ENCODE data around the gene BTLA. TPM values are rescaled to one million over a fixed set of nuclear protein-coding genes. Genes with fewer than 3 reads are reported as not detected.

Gene BTLA
- polyA plus RNA-seq, 1 experiment: not detected

- no peak for TF ChIP-seq CTCF (IDR thresholded peaks at IDR 0.05; ENCODE audit: insufficient read depth, low read depth, low read length)
- no peak for DNase-seq (ENCODE audit: low read depth)
- ChIA-PET CTCF (no interaction called here), POLR2A (no interaction called here)
- Histone ChIP-seq H3K4me3 (ENCODE audit: low read depth, low read length) (no peak overlapping the region), H3K36me3 (ENCODE audit: control insufficient read depth, insufficient read depth, low read length) (no peaks in the 10 kb centered on the region), H3K27me3 (ENCODE audit: control insufficient read depth, insufficient read depth, low read length) (no peaks in the 10 kb centered on the region)
Measured at GRCh38 chr3:112448939-112449338, 50.3 kb downstream of the BTLA start.

- Histone ChIP-seq H3K36me3 (ENCODE audit: control insufficient read depth, insufficient read depth, low read length) (no peaks in the 10 kb centered on the region), H3K4me3 (ENCODE audit: low read depth, low read length) (no peak overlapping the region), H3K27me3 (ENCODE audit: control insufficient read depth, insufficient read depth, low read length) (0 out of 2 replicates have a peak, but pooled peaks cover 1% of the 10 kb centered on the region)
- no peak for TF ChIP-seq CTCF (IDR thresholded peaks at IDR 0.05; ENCODE audit: insufficient read depth, low read depth, low read length)
- CTCF ChIA-PET: no interaction called here
- DNase-seq (ENCODE audit: low read depth): no peak
- POLR2A ChIA-PET: no interaction called here
Measured at GRCh38 chr3:112446343-112446742, 52.9 kb downstream of the BTLA start.

GRCh38 chr3:112445839-112446238 lies 53.4 kb downstream of the BTLA start:
- ChIA-PET CTCF (interaction anchor here (1.3 kb wide), 1 partner anchor 152 kb away, joined by 4 read pairs; the partner anchor contains the start of gene SLC9C1), POLR2A (no interaction called here)
- TF ChIP-seq CTCF (IDR thresholded peaks at IDR 0.05; ENCODE audit: insufficient read depth, low read depth, low read length): no peak
- Histone ChIP-seq H3K36me3 (ENCODE audit: control insufficient read depth, insufficient read depth, low read length) (no peaks in the 10 kb centered on the region), H3K4me3 (ENCODE audit: low read depth, low read length) (no peak overlapping the region), H3K27me3 (ENCODE audit: control insufficient read depth, insufficient read depth, low read length) (0 out of 2 replicates have a peak, but pooled peaks cover 1% of the 10 kb centered on the region)
- no peak for DNase-seq (ENCODE audit: low read depth)

GRCh38 chr3:112437146-112438022 lies 61.9 kb downstream of the BTLA start:
- Histone ChIP-seq H3K27me3 (ENCODE audit: control insufficient read depth, insufficient read depth, low read length) (peaks cover 3% of the 10 kb centered on the region; the same call in 1 of the 2 replicates), H3K4me3 (ENCODE audit: low read depth, low read length) (no peak overlapping the region), H3K36me3 (ENCODE audit: control insufficient read depth, insufficient read depth, low read length) (no peaks in the 10 kb centered on the region)
- no peak for DNase-seq (ENCODE audit: low read depth)
- TF ChIP-seq CTCF (IDR thresholded peaks at IDR 0.05; ENCODE audit: insufficient read depth, low read depth, low read length): peak; percentile 57
- CTCF ChIA-PET: interaction anchor here (0.6 to 3.1 kb wide), 17 partner anchors 10 to 331 kb away, joined by 3 to 19 read pairs (median 3); partner anchors contain the start of genes CD200 and SLC9C1
- POLR2A ChIA-PET: no interaction called here

- CTCF ChIA-PET: no interaction called here
- H3K36me3 ChIP-seq (ENCODE audit: control insufficient read depth, insufficient read depth, low read length): no peaks in the 10 kb centered on the region
- no peak for DNase-seq (ENCODE audit: low read depth)
- POLR2A ChIA-PET: no interaction called here
- no peak for TF ChIP-seq CTCF (IDR thresholded peaks at IDR 0.05; ENCODE audit: insufficient read depth, low read depth, low read length)
- no peak overlapping the region for H3K4me3 ChIP-seq (ENCODE audit: low read depth, low read length)
- H3K27me3 ChIP-seq (ENCODE audit: control insufficient read depth, insufficient read depth, low read length): peaks cover 2% of the 10 kb centered on the region; the same call in 1 of the 2 replicates
Measured at GRCh38 chr3:112429960-112430359, 69.3 kb downstream of the BTLA start.

All from BJ (cell line).